Measurements from ENCODE around the gene VEGFB.

VEGFB gene

GRCh38 chr11:64247729-64248531 is 13.5 kb downstream of the VEGFB start:
- no peak for DNase-seq

DNA sequence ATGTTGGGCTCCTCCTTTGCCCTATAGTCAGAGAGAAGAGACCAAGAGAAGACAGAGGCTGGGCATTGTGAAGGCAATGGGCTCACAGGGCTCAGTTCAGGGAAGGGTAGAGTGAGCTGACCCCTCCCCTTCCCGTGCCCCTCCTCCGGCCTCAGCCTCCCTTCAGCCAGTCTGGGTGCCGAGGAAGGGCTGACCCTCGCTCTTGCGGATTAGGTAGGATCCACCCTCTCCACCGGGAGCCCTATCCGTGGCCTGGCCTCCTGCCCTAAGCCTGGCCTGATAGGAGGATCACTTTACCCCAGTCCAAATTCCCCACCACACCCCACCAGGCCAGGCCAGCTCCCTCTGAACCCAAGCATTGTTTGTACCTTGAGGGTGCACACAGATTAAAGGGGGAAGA is 14.2 kb downstream of the VEGFB start:
- no peak for DNase-seq

- DNase-seq = no peak
Measured at GRCh38 chr11:64249038-64249437, 14.7 kb downstream of the VEGFB start.

- no peak for DNase-seq
Measured at GRCh38 chr11:64249563-64250414, 15.4 kb downstream of the VEGFB start.

GRCh38 chr11:64250415-64251015 is 16.1 kb downstream of the VEGFB start:
- no peak for DNase-seq

- no peak for DNase-seq
Measured at GRCh38 chr11:64251016-64251752, 16.8 kb downstream of the VEGFB start, which contains the start of gene PLCB3. Gene PLCB3, plus strand, starts transcription at chr11:64251530. Its CDS starts 120 bp downstream, at chr11:64251650.

GRCh38 chr11:64251753-64252002 is 17.3 kb downstream of the VEGFB start:
- DNase-seq = no peak

- no peak for DNase-seq
Measured at GRCh38 chr11:64252003-64252872, 17.9 kb downstream of the VEGFB start.

DNA sequence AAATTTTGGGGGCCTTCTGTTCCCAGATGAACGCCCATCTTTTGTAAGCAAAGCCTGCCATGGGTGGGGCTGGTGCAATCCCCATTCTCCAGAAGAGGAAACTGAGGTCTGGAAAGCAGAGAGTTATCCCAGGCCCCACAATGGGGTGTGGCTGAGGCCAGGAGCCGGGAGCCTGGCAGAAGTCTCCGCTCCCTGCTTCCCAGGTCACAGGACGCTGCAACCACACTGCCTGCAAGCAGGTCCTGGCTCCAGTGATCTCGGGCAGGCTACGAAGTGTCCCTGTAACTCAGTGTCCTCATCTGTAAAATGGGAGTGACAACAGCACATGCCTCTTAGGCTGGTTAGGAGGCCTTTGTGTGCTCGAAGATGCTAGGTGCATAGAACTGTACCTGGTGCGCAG is 18.7 kb downstream of the VEGFB start:
- no peak for DNase-seq

DNA sequence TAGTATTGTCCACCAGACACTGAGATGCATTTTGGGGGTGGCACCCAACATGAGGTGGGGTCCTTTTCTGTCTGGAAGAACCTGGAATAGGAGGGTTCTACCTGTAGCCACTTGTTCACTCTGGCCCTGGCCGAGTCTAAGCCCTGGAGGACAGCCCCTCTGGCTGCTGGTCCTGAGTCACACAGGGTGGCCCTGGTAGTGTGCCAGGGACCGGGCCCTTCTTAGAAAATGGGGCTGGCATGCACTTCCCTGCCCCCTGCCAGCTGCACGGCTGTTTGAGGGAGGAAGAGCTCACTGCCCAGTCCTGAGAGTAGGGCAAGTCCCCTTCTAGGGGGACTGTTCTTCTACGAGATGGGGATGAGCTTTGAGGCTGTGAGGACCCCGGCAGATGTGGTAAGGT is 19.1 kb downstream of the VEGFB start:
- no peak for DNase-seq

DNA sequence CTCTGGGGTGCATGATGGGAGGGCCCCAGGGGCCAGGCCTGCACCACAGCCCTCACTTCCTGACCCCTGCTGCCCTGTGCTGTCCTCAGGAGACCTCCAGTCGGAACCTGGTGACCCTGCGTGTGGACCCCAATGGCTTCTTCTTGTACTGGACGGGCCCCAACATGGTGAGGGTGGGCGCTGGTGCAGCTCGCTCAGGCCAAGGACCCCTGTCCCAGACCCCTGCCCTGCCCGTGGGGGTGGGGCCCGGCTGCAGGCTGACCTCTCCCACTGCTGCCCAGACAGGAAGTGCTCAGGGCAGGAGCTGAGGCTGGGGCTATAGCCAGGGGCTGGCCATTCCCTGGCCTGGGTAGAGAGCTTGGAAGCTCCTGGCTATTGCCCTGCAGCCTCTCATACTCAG is 19.9 kb downstream of the VEGFB start:
- no peak for DNase-seq

DNA sequence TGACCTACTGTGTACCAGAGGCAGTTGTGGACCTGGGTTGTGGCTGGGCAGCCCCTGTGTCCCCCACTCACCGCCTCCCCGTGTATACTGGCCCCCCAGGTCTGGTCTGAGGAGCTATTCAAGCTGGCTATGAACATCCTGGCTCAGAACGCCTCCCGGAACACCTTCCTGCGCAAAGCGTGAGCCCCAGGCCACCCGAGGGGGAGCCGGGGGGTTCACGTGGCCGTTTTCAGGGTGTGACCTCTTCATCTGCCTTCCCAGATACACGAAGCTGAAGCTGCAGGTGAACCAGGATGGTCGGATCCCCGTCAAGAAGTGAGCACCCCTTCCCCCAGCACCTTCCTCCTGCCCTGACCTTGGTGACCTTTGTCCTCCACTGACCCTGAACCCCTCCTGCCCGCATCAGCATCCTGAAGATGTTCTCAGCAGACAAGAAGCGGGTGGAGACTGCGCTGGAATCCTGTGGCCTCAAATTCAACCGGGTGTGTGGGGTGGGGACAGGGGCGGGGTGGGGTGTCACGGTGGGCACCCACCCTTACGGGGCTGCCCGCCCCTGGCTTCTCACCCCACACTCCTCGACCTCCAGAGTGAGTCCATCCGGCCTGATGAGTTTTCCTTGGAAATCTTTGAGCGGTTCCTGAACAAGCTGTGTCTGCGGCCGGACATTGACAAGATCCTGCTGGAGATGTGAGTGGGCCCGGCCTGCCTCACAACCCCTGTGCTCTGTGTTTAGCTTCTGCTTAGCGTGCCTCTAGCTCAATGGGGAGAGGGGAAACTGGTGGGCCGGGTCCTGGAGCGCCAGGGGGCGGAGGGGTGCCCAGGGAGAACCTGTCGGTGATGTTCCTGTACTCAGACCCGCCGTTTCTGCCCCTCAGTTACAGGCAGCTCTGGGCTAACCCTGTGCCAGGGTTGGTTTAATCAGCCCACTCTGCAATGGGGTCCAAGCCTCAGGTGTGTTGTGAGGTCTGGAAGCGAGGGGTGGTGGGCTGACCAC is 21.0 kb downstream of the VEGFB start:
- DNase-seq = no peak

- DNase-seq = no peak
Measured at GRCh38 chr11:64256300-64256699, 21.9 kb downstream of the VEGFB start.

- DNase-seq = no peak
Measured at GRCh38 chr11:64258356-64258755, 24.0 kb downstream of the VEGFB start.

DNA sequence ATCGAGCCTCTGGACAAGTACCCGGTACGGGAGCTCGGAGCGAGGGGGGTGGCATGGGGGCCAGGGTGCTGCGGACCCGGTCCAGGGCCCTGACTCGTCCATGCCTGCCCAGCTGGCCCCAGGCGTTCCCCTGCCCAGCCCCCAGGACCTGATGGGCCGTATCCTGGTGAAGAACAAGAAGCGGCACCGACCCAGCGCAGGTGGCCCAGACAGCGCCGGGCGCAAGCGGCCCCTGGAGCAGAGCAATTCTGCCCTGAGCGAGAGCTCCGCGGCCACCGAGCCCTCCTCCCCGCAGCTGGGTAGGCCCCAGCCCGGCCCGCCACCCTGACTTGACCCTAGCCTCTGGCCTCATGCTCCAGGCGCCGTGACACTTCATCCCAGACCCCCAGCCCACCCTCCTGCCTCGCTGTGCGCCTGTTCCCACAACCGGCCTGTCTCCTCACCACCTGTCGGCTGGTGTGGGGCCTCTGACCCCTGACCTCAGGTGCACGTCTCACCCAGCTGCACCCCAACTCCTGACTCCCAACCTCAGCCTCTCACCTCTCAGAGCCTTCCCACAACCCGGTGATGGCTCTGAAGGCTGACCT is 24.7 kb downstream of the VEGFB start:
- DNase-seq = no peak

DNA sequence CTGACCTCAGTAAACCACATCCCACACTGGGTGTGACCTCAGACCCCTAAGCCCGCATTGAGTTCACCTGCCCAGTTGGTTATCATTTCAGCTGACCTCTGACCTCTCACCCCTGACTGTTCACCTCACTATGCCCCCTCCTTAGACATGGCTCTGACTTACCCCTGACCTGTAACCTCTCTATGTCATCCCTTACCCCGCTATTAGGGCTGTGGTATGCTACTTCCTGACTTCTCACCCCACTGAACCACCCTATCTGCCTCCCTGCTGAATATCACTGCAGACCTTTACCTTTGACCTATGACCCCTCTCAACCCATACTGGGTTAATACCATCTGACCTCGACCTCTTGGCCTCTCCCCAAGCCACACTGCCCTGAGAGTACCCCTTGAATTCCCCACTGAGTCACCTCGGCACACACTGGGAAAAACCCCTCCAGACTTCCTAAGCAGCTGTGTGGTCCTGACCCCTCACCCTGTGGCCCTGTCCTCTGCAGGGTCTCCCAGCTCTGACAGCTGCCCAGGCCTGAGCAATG is 25.2 kb downstream of the VEGFB start:
- DNase-seq = no peak

DNA sequence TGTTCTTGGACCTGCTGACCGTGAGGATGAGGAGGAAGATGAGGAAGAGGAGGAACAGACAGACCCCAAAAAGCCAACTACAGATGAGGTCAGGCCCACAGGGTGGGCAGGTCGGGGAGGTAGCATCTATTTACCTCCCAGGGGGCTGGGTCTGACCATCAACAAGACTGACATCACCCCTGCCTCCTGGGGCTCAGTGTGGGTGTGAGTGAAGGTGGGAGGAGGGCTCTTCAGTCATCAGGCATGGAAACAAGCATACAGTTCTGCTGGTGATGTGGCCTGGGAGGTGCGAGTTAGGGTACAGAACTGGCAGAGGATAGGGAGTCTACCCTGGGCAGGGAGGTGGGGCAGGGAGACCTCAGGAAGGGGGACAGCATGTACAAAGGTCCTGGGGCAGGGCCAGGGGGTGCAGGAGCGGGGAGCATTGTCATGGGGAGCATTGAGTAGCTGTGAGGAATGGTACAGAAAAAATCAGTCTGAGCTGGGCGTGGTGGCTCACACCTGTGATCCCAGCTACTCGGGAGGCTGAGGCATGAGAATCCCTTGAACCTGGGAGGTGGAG is 25.8 kb downstream of the VEGFB start:
- no peak for DNase-seq

- no peak for DNase-seq
Measured at GRCh38 chr11:64261556-64262080, 27.2 kb downstream of the VEGFB start.

DNA sequence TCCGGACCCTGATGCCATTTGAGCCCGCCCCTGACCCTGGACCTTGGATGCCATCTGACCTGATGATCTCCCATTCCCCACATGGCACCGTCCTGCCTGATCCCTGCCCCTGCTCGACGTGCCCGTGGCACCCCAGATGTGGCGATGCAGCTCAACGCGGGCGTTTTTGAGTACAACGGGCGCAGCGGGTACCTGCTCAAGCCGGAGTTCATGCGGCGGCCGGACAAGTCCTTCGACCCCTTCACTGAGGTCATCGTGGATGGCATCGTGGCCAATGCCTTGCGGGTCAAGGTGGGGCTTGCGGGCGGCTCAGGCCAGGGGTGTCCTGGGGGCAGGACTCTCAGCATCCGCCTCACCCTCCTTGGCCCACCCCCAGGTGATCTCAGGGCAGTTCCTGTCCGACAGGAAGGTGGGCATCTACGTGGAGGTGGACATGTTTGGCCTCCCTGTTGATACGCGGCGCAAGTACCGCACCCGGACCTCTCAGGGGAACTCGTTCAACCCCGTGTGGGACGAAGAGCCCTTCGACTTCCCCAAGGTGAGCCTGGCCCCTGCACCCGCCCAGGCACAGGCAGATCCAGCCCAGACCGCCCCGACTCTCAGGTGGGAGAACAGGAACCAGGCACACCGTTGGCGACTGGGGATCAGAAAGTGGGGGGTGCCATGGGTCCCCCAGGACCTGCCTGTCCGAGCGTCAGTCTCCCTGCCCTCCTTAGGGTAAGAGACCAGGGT is 28.1 kb downstream of the VEGFB start:
- no peak for DNase-seq

All from cerebellar nuclear complex (tissue), 1 donor.